ENCODE data around the gene TGM2.

- no peak for TF ChIP-seq TAF1 (IDR thresholded peaks at IDR 0.05; ENCODE audit: borderline replicate concordance, low read depth, low read length)
- no peak for TF ChIP-seq POLR2A (IDR thresholded peaks at IDR 0.05; ENCODE audit: low read depth, low read length)
Observed at GRCh38 chr20:38156280-38156679, 8.8 kb downstream of the TGM2 start.
